Stimulated activated effector memory CD8-positive, alpha-beta T cell treated with anti-CD3 and anti-CD28 coated beads, Interleukin-12 subunit alpha, Interleukin-12 subunit beta, amount 100 ng/mL, for 72 hours (primary cell): Measurements from ENCODE around the gene LTA4H.
A peak's percentile ranks its signal among the peaks of the same experiment; 100 is the strongest.
"Not testable (repeated sequence)": the region's sequence is repeated elsewhere in the genome, so short reads cannot be mapped to it uniquely, and the experiment has no call there.

ENCODE experiments used
- ATAC-seq: fragments of 150-1000 bp; cut with Tn5 transposase; 2 replicates; pipeline ENCODE4 v1.10.0; 2021
- DNase-seq, 2 donors: peaks; one replicate each; pipeline ENCODE4 v3.0.0; 2021 to 2022; ENCODE audit warnings: low spot score in 2 of 2
- H3K27ac Mint-ChIP-seq: one replicate; pipeline ENCODE4 v1.8.0; 2022; ENCODE audit warnings: mild to moderate bottlenecking, mixed read lengths
- H3K36me3 Mint-ChIP-seq: one replicate; pipeline ENCODE4 v1.8.0; 2022; ENCODE audit warnings: mild to moderate bottlenecking, mixed read lengths
- H3K4me1 Mint-ChIP-seq: one replicate; pipeline ENCODE4 v1.8.0; 2022; ENCODE audit warnings: mixed read lengths
- H3K4me3 Mint-ChIP-seq: one replicate; pipeline ENCODE4 v1.8.0; 2022; ENCODE audit warnings: mild to moderate bottlenecking, mixed read lengths
- H3K9me3 Mint-ChIP-seq: one replicate; pipeline ENCODE4 v1.8.0; 2022; ENCODE audit warnings: mixed read lengths

Gene LTA4H

GRCh38 chr12:96035283-96036236, at the start of gene LTA4H:
TSS of gene LTA4H (minus strand) at chr12:96035587. CDS start at chr12:96035519, 68 bp downstream.
- Mint-ChIP-seq H3K36me3 (no peaks in the 10 kb centered on the region), H3K4me1 (peaks cover 5% of the 10 kb centered on the region), H3K27ac (no peak within 1 kb of the TSS), H3K9me3 (no peaks in the 10 kb centered on the region), H3K4me3 (no peak within 1 kb of the TSS)
- peak; percentile 96 to 99 for DNase-seq
- ATAC-seq: peak; percentile 95

- H3K9me3 Mint-ChIP-seq: peaks cover 8% of the 10 kb centered on the region
- no peak overlapping the region for H3K4me3 Mint-ChIP-seq
- DNase-seq: no peak
- no peak overlapping the region for H3K27ac Mint-ChIP-seq
- no peaks in the 10 kb centered on the region for H3K4me1 Mint-ChIP-seq
- no peak for ATAC-seq
- no peaks in the 10 kb centered on the region for H3K36me3 Mint-ChIP-seq
Observed at GRCh38 chr12:96084624-96085023, 49.2 kb upstream of the LTA4H start.

- ATAC-seq (no peak), DNase-seq (no peak)
- Mint-ChIP-seq H3K4me3 (no peak overlapping the region), H3K27ac (no peak overlapping the region), H3K36me3 (no peaks in the 10 kb centered on the region), H3K9me3 (peaks cover 6% of the 10 kb centered on the region), H3K4me1 (no peaks in the 10 kb centered on the region)
Observed at GRCh38 chr12:96083020-96083719, 47.8 kb upstream of the LTA4H start.

- no peaks in the 10 kb centered on the region for H3K36me3 Mint-ChIP-seq
- H3K4me1 Mint-ChIP-seq: no peaks in the 10 kb centered on the region
- DNase-seq (no peak), ATAC-seq (no peak)
- H3K4me3 Mint-ChIP-seq: no peak overlapping the region
- peaks cover 6% of the 10 kb centered on the region for H3K9me3 Mint-ChIP-seq
- no peak overlapping the region for H3K27ac Mint-ChIP-seq
Observed at GRCh38 chr12:96081596-96081995, 46.2 kb upstream of the LTA4H start.

GRCh38 chr12:96078231-96079135, 43.1 kb upstream of the LTA4H start:
- Mint-ChIP-seq H3K4me3 (no peak overlapping the region), H3K9me3 (no peaks in the 10 kb centered on the region), H3K36me3 (no peaks in the 10 kb centered on the region), H3K4me1 (peaks cover 4% of the 10 kb centered on the region), H3K27ac (no peak overlapping the region)
- no peak for DNase-seq
- no peak for ATAC-seq

GRCh38 chr12:96077081-96077480, 41.7 kb upstream of the LTA4H start:
- Mint-ChIP-seq H3K4me3 (no peak overlapping the region), H3K36me3 (no peaks in the 10 kb centered on the region), H3K27ac (no peak overlapping the region)

GRCh38 chr12:96075560-96075959, 40.2 kb upstream of the LTA4H start:
- ATAC-seq (no peak), DNase-seq (no peak)
- Mint-ChIP-seq H3K4me1 (peaks cover 16% of the 10 kb centered on the region), H3K9me3 (no peaks in the 10 kb centered on the region), H3K4me3 (no peak overlapping the region), H3K36me3 (no peaks in the 10 kb centered on the region), H3K27ac (no peak overlapping the region)

More at GRCh38 chr12:96077081-96077480, 41.7 kb upstream of the LTA4H start:
- DNase-seq: no peak
- ATAC-seq: no peak
- Mint-ChIP-seq H3K4me1 (peaks cover 8% of the 10 kb centered on the region), H3K9me3 (no peaks in the 10 kb centered on the region)

GRCh38 chr12:96073346-96074330, 38.3 kb upstream of the LTA4H start:
- Mint-ChIP-seq H3K9me3 (no peaks in the 10 kb centered on the region), H3K36me3 (no peaks in the 10 kb centered on the region), H3K27ac (no peak overlapping the region), H3K4me3 (no peak overlapping the region), H3K4me1 (peaks cover 16% of the 10 kb centered on the region)
- no peak for DNase-seq
- ATAC-seq: peak; percentile 39

- no peak overlapping the region for H3K27ac Mint-ChIP-seq
Observed at GRCh38 chr12:96070670-96071279, 35.4 kb upstream of the LTA4H start.

GRCh38 chr12:96069511-96070231, 34.3 kb upstream of the LTA4H start:
- H3K36me3 Mint-ChIP-seq: no peaks in the 10 kb centered on the region
- peaks cover 21% of the 10 kb centered on the region for H3K4me1 Mint-ChIP-seq
- no peak for ATAC-seq
- no peak overlapping the region for H3K4me3 Mint-ChIP-seq
- no peak overlapping the region for H3K27ac Mint-ChIP-seq
- H3K9me3 Mint-ChIP-seq: no peaks in the 10 kb centered on the region
- no peak for DNase-seq

More at GRCh38 chr12:96070670-96071279, 35.4 kb upstream of the LTA4H start:
- DNase-seq: no peak
- Mint-ChIP-seq H3K4me3 (no peak overlapping the region), H3K4me1 (peaks cover 16% of the 10 kb centered on the region), H3K36me3 (no peaks in the 10 kb centered on the region), H3K9me3 (no peaks in the 10 kb centered on the region)
- ATAC-seq: peak; percentile 57

GRCh38 chr12:96068636-96069035, 33.2 kb upstream of the LTA4H start:
- ATAC-seq (no peak), DNase-seq (no peak)
- Mint-ChIP-seq H3K4me1 (peaks cover 28% of the 10 kb centered on the region), H3K9me3 (no peaks in the 10 kb centered on the region), H3K36me3 (no peaks in the 10 kb centered on the region), H3K27ac (no peak overlapping the region), H3K4me3 (no peak overlapping the region)

GRCh38 chr12:96068111-96068510, 32.7 kb upstream of the LTA4H start:
- Mint-ChIP-seq H3K9me3 (no peaks in the 10 kb centered on the region), H3K27ac (no peak overlapping the region), H3K4me1 (peaks cover 28% of the 10 kb centered on the region), H3K4me3 (no peak overlapping the region), H3K36me3 (no peaks in the 10 kb centered on the region)
- ATAC-seq: no peak
- DNase-seq: no peak

GRCh38 chr12:96065776-96066175, 30.4 kb upstream of the LTA4H start:
- H3K4me1 Mint-ChIP-seq: peaks cover 33% of the 10 kb centered on the region
- not testable (repeated sequence) for H3K27ac Mint-ChIP-seq, H3K4me3 Mint-ChIP-seq, DNase-seq, H3K9me3 Mint-ChIP-seq, H3K36me3 Mint-ChIP-seq, ATAC-seq
